CD4-positive, alpha-beta T cell (primary cell): ENCODE results near the gene LYAR. TPM values are rescaled to one million over a fixed set of nuclear protein-coding genes. Genes with fewer than 3 reads are reported as not detected.

Experiments used
- ATAC-seq: fragments of 200-7000 bp; cut with Tn5 transposase; one replicate; pipeline ENCODE4 v1.10.0; 2022; ENCODE audit warnings: mild to moderate bottlenecking; ENCODE audit not compliant: poor library complexity
- CTCF ChIA-PET: fragments of 350-600 bp; sonication (Branson Sonifier 250); formaldehyde crosslinking; loops from one replicate; lab custom pipeline; 2021; ENCODE audit warnings: antibody characterized with exemption, inconsistent platforms; lab: Charles Lee
- POLR2A ChIA-PET: fragments of 350-600 bp; sonication (Branson Sonifier 250); formaldehyde crosslinking; loops from one replicate; lab custom pipeline; 2021; ENCODE audit warnings: antibody characterized with exemption, inconsistent platforms; lab: Charles Lee
- DNase-seq, 14 experiments: peaks; one replicate each; pipeline ENCODE4 v3.0.0-alpha.2; 2013 to 2020; ENCODE audit warnings: mixed read lengths in 2 of 14
- H3K27ac ChIP-seq, 2 donors: one replicate each; pipeline versions ENCODE4 v1.5.1 to v1.7.0; 2013; ENCODE audit warnings: low read length in 2 of 2, low read depth in 1 of 2, mild to moderate bottlenecking in 1 of 2
- H3K27me3 ChIP-seq, 2 experiments: 1 replicate in 1 of 2; 2 replicates in 1 of 2; pipeline versions ENCODE4 v1.6.1 to v1.7.0; 2013; ENCODE audit warnings: low read length in 2 of 2, control low read depth in 1 of 2, mild to moderate bottlenecking in 1 of 2, moderate library complexity in 1 of 2; ENCODE audit not compliant: insufficient read depth in 2 of 2, control insufficient read depth in 1 of 2
- H3K36me3 ChIP-seq: one replicate; pipeline ENCODE4 v1.6.1; 2013; ENCODE audit warnings: low read length, control low read depth; ENCODE audit not compliant: insufficient read depth
- H3K4me1 ChIP-seq: one replicate; pipeline ENCODE4 v1.6.1; 2013; ENCODE audit warnings: low read length, control low read depth; ENCODE audit not compliant: insufficient read depth
- H3K4me3 ChIP-seq: one replicate; pipeline ENCODE4 v1.5.1; 2013; ENCODE audit warnings: mild to moderate bottlenecking, low read length, moderate library complexity
- H3K9me3 ChIP-seq, 2 experiments: 1 replicate in 1 of 2; 2 replicates in 1 of 2; pipeline versions ENCODE4 v1.6.1 to v1.7.0; 2013; ENCODE audit warnings: low read length in 2 of 2, mild to moderate bottlenecking in 2 of 2, control low read depth in 1 of 2, moderate library complexity in 1 of 2; ENCODE audit not compliant: control insufficient read depth in 1 of 2, insufficient read depth in 1 of 2
- H3K27ac Mint-ChIP-seq: one replicate; pipeline ENCODE4 v1.8.0; 2020; ENCODE audit warnings: mixed read lengths
- H3K27me3 Mint-ChIP-seq: one replicate; pipeline ENCODE4 v1.8.0; 2021; ENCODE audit warnings: mixed read lengths
- H3K36me3 Mint-ChIP-seq: one replicate; pipeline ENCODE4 v1.8.0; 2021; ENCODE audit warnings: low read depth, mixed read lengths
- H3K4me1 Mint-ChIP-seq: one replicate; pipeline ENCODE4 v1.8.0; 2021; ENCODE audit warnings: low read depth, mixed read lengths
- H3K4me3 Mint-ChIP-seq: one replicate; pipeline ENCODE4 v1.8.0; 2020; ENCODE audit warnings: mild to moderate bottlenecking, mixed read lengths
- H3K9me3 Mint-ChIP-seq: one replicate; pipeline ENCODE4 v1.8.0; 2020; ENCODE audit warnings: mixed read lengths
- CTCF ChIP-seq: fragments of 200-600 bp; IDR thresholded peaks from one replicate; pipeline ENCODE4 v1.8.0; 2022; ENCODE audit warnings: antibody characterized with exemption, mild to moderate bottlenecking
- intact Hi-C, 2 experiments: fragments of 100-400 bp; cut with DNase I in 1 of 2; cut with micrococcal nuclease in 1 of 2; formaldehyde crosslinking; loops; one replicate each; pipeline versions ENCODE4 v1.15.1 to v1.9.0; 2023 to 2025; cut with DNase I, micrococcal nuclease
- total RNA-seq, 174 experiments: library from RNA in 2 of 174; stranded (reverse) in 2 of 174; gene quantifications; one replicate each; pipeline ENCODE4 v1.2.3 and lab custom pipeline; 2021 to 2026

LYAR gene
- total RNA-seq, 2 experiments from 2014 or later = 13.8 to 13.9 TPM

GRCh38 chr4:4256799-4257198, 33.2 kb downstream of the LYAR start:
- H3K4me3 ChIP-seq = no peak overlapping the region
- TF ChIP-seq CTCF = no peak
- H3K27ac ChIP-seq = no peak overlapping the region
- H3K9me3 ChIP-seq = no peaks in the 10 kb centered on the region
- H3K4me1 ChIP-seq = peaks cover 7% of the 10 kb centered on the region
- no peak overlapping the region for H3K27ac Mint-ChIP-seq
- no peak for ATAC-seq
- H3K4me1 Mint-ChIP-seq = peaks cover 7% of the 10 kb centered on the region
- ChIA-PET CTCF (no interaction called here), POLR2A (no interaction called here)
- no peak overlapping the region for H3K4me3 Mint-ChIP-seq
- H3K36me3 ChIP-seq = no peaks in the 10 kb centered on the region
- DNase-seq = no peak
- no peaks in the 10 kb centered on the region for H3K9me3 Mint-ChIP-seq
- intact Hi-C loops = loop anchor here in 1 of 2 experiments (5.0 kb wide), 1 partner anchor 1556 kb away; no protein-coding TSS in a partner anchor
- no peaks in the 10 kb centered on the region for H3K27me3 ChIP-seq
- no peaks in the 10 kb centered on the region for H3K36me3 Mint-ChIP-seq
- peaks cover 8% of the 10 kb centered on the region for H3K27me3 Mint-ChIP-seq

- Histone ChIP-seq H3K27me3 (no peaks in the 10 kb centered on the region), H3K9me3 (no peaks in the 10 kb centered on the region), H3K4me3 (no peak overlapping the region), H3K4me1 (peaks cover 4% of the 10 kb centered on the region), H3K36me3 (no peaks in the 10 kb centered on the region), H3K27ac (no peak overlapping the region)
- DNase-seq = no peak
- ChIA-PET POLR2A (no interaction called here), CTCF (no interaction called here)
- Mint-ChIP-seq H3K27me3 (peaks cover 8% of the 10 kb centered on the region), H3K9me3 (no peaks in the 10 kb centered on the region), H3K27ac (no peak overlapping the region), H3K4me3 (no peak overlapping the region), H3K36me3 (no peaks in the 10 kb centered on the region), H3K4me1 (no peaks in the 10 kb centered on the region)
- no peak for ATAC-seq
- TF ChIP-seq CTCF = no peak
- intact Hi-C loops = loop anchor here in 1 of 2 experiments (5.0 kb wide), 1 partner anchor 1558 kb away; no protein-coding TSS in a partner anchor
These were observed 35.3 kb downstream of the LYAR start for GRCh38 chr4:4254666-4255065.

- no peaks in the 10 kb centered on the region for H3K9me3 ChIP-seq
- POLR2A ChIA-PET = no interaction called here
- Mint-ChIP-seq H3K9me3 (no peaks in the 10 kb centered on the region), H3K4me3 (no peak overlapping the region), H3K27ac (no peak overlapping the region), H3K36me3 (no peaks in the 10 kb centered on the region), H3K27me3 (peaks cover 8% of the 10 kb centered on the region), H3K4me1 (no peaks in the 10 kb centered on the region)
- no peak for TF ChIP-seq CTCF
- ATAC-seq (no peak), DNase-seq (no peak)
- no peaks in the 10 kb centered on the region for H3K27me3 ChIP-seq
- no peaks in the 10 kb centered on the region for H3K36me3 ChIP-seq
- no peak overlapping the region for H3K27ac ChIP-seq
- H3K4me1 ChIP-seq = peaks cover 4% of the 10 kb centered on the region
- no peak overlapping the region for H3K4me3 ChIP-seq
- CTCF ChIA-PET = no interaction called here
- intact Hi-C loops = no loop called here
These were observed 35.8 kb downstream of the LYAR start for GRCh38 chr4:4254199-4254598.
